Measurements from ENCODE around the gene BORCS8. TPM values are rescaled to one million over a fixed set of nuclear protein-coding genes. Genes with fewer than 3 reads are reported as not detected.

BORCS8 gene
- total and polyA plus RNA-seq, 12 donors: 21.1 to 33.2 (median 25.0) TPM

- ATAC-seq (peak in 2 of 8 donors; percentile 11 to 40), DNase-seq (no peak)
- Histone ChIP-seq H3K9me3 (no peaks in the 10 kb centered on the region), H3K4me3 (peak overlapping the region; percentile 43 to 75 (median 62)), H3K27me3 (peaks cover 0 to 10% (median 6%) of the 10 kb centered on the region in 7 donors), H3K4me1 (peaks cover 4 to 15% (median 10%) of the 10 kb centered on the region in 9 donors), H3K27ac (peak overlapping the region in 9 of 10 donors; percentile 61 to 87 (median 80)), H3K36me3 (peaks cover 0 to 46% (median 13%) of the 10 kb centered on the region in 9 donors)
- intact Hi-C loops (cut with DNase I): loop anchor here in 1 of 10 donors (1.0 kb wide), 1 partner anchor 10 kb away; the partner anchor contains the start of genes BORCS8 and RFXANK
- WGBS, 2 donors: 26% methylated on average over 11 of the region's 11 CpGs
- TF ChIP-seq CTCF (IDR thresholded peaks at IDR 0.05): no peak
These were observed 10.7 kb upstream of the BORCS8 start for GRCh38 chr19:19202707-19203011.

GRCh38 chr19:19201697-19202630 is 10.0 kb upstream of the BORCS8 start:
- no peak for DNase-seq
- peak overlapping the region in 7 of 10 donors; percentile 69 to 87 (median 82) for H3K27ac ChIP-seq
- 81 to 82% methylated on average over 19 of the region's 19 CpGs for WGBS, 2 donors

GRCh38 chr19:19193926-19194325 is 2.0 kb upstream of the BORCS8 start:
- Histone ChIP-seq H3K27ac (peak overlapping the region in 9 of 10 donors; percentile 2 to 100 (median 100)), H3K4me1 (peaks cover 9 to 54% (median 45%) of the 10 kb centered on the region in 9 donors), H3K4me3 (peak overlapping the region in 8 of 10 donors; percentile 76 to 99 (median 93)), H3K27me3 (no peaks in the 10 kb centered on the region), H3K9me3 (no peaks in the 10 kb centered on the region), H3K36me3 (peaks cover 0 to 45% (median 20%) of the 10 kb centered on the region in 9 donors)
- 52 to 66% methylated on average over 5 of the region's 5 CpGs for WGBS, 2 donors
- intact Hi-C loops (cut with DNase I): loop anchor here in 3 of 10 donors (5.0 to 10.0 kb wide), 3 partner anchors 128 to 301 kb away; partner anchors contain the start of genes MAU2 (in 3 of the 3) and SUGP1 (in 3 of the 3)
- ATAC-seq: no peak
- TF ChIP-seq CTCF (IDR thresholded peaks at IDR 0.05): no peak
- DNase-seq: no peak

More at GRCh38 chr19:19201697-19202630, 10.0 kb upstream of the BORCS8 start:
- Histone ChIP-seq H3K4me1 (peaks cover 4 to 15% (median 10%) of the 10 kb centered on the region in 9 donors), H3K4me3 (peak overlapping the region in 9 of 10 donors; percentile 43 to 75 (median 63)), H3K9me3 (no peaks in the 10 kb centered on the region), H3K36me3 (peaks cover 0 to 53% (median 20%) of the 10 kb centered on the region in 9 donors), H3K27me3 (peaks cover 0 to 8% (median 6%) of the 10 kb centered on the region in 7 donors)
- intact Hi-C loops (cut with DNase I): no loop called here
- no peak for ATAC-seq
- TF ChIP-seq CTCF (IDR thresholded peaks at IDR 0.05): no peak

GRCh38 chr19:19192910-19193423 is 1.0 kb upstream of the BORCS8 start:
- Histone ChIP-seq H3K27me3 (no peaks in the 10 kb centered on the region), H3K9me3 (no peaks in the 10 kb centered on the region), H3K4me1 (peaks cover 9 to 61% (median 46%) of the 10 kb centered on the region in 9 donors), H3K27ac (peak overlapping the region; percentile 27 to 100 (median 100)), H3K36me3 (peaks cover 0 to 42% (median 12%) of the 10 kb centered on the region in 9 donors), H3K4me3 (peak overlapping the region; percentile 48 to 99 (median 91))
- DNase-seq (no peak), ATAC-seq (peak in 2 of 8 donors; percentile 1 to 13)
- 1 to 2% methylated on average over 22 of the region's 22 CpGs for WGBS, 2 donors
- TF ChIP-seq CTCF (IDR thresholded peaks at IDR 0.05): no peak
- intact Hi-C loops (cut with DNase I): loop anchor here in 3 of 10 donors (1.0 to 10.0 kb wide), 4 partner anchors 10 to 302 kb away; partner anchors contain the start of genes MAU2 (in 3 of the 3), SUGP1 (in 3 of the 3) and NR2C2AP (in 1 of the 3)
